Lung (tissue), 12 donors: ENCODE results near the gene RBM42. TPM values are rescaled to one million over a fixed set of nuclear protein-coding genes. Genes with fewer than 3 reads are reported as not detected.

Source experiments
- ATAC-seq: fragments of 200-7000 bp; cut with Tn5 transposase; one replicate; pipeline ENCODE4 v1.9.1; 2020; ENCODE audit warnings: moderate number of reproducible peaks; ENCODE audit not compliant: insufficient read depth, low FRiP score
- DNase-seq, 3 donors: peaks; one replicate each; pipeline ENCODE4 v3.0.0-alpha.2; 2013 to 2017
- H3K27ac ChIP-seq, 2 donors: one replicate each; pipeline ENCODE4 v1.5.1; 2013; ENCODE audit warnings: mild to moderate bottlenecking in 2 of 2, moderate library complexity in 2 of 2, control low read depth in 1 of 2, inconsistent platforms in 1 of 2, low read depth in 1 of 2, low read length in 1 of 2
- H3K27me3 ChIP-seq, 3 donors: one replicate each; pipeline ENCODE4 v1.5.1; 2013; ENCODE audit warnings: low read length in 2 of 3; ENCODE audit not compliant: control insufficient read depth in 3 of 3, insufficient read depth in 3 of 3
- H3K36me3 ChIP-seq, 4 donors: one replicate each; pipeline ENCODE4 v1.5.1; 2013; ENCODE audit warnings: low read length in 4 of 4, mild to moderate bottlenecking in 1 of 4, moderate library complexity in 1 of 4; ENCODE audit not compliant: control insufficient read depth in 4 of 4, insufficient read depth in 4 of 4
- H3K4me1 ChIP-seq, 5 donors: one replicate each; pipeline ENCODE4 v1.5.1; 2013; ENCODE audit warnings: low read length in 5 of 5, mild to moderate bottlenecking in 2 of 5, moderate library complexity in 1 of 5; ENCODE audit not compliant: control insufficient read depth in 5 of 5, insufficient read depth in 5 of 5
- H3K4me3 ChIP-seq: one replicate; pipeline ENCODE4 v1.5.1; 2013; ENCODE audit warnings: mild to moderate bottlenecking, control low read depth, moderate library complexity
- H3K9ac ChIP-seq, 2 donors: one replicate each; pipeline ENCODE4 v1.5.1; 2013; ENCODE audit warnings: low read length in 2 of 2, control low read depth in 1 of 2; ENCODE audit not compliant: insufficient read depth in 1 of 2
- H3K9me3 ChIP-seq, 4 donors: one replicate each; pipeline ENCODE4 v1.5.1; 2013; ENCODE audit warnings: low read length in 3 of 4, mild to moderate bottlenecking in 1 of 4, moderate library complexity in 1 of 4; ENCODE audit not compliant: control insufficient read depth in 4 of 4, insufficient read depth in 3 of 4
- CTCF ChIP-seq: IDR thresholded peaks from 2 replicates; pipeline ENCODE4 v1.5.1; 2012; ENCODE audit warnings: mild to moderate bottlenecking; ENCODE audit errors: control extremely low read depth, extremely low read depth
- WGBS, 2 donors: extraction: QIAGEN DNeasy Blood & Tissue Kit; methylation state at CpG; one replicate each; pipeline ENCODE4 v1.1.7; 2013; 5-methylcytosine and 5-hydroxymethylcytosine counted together
- polyA plus RNA-seq, 2 donors: library from polyadenylated mRNA; stranded (reverse); fragments of 200-250 nt; gene quantifications; one replicate each; pipeline ENCODE4 v1.2.1, GENCODE V29; 2013
- total RNA-seq, 2 donors: library from RNA; depleted of rRNA in 1 of 2; stranded (reverse); fragments of >200 nt in 1 of 2; gene quantifications; one replicate each; pipeline ENCODE4 v1.2.1, GENCODE V29; 2014 to 2021
- donor health status: control.
- donor health status: control.
- donor health status: Bipolar disorder and iron deficiency.
- donor health status: healthy.
- donor health status: DM: yes; HTN: yes; CAD: no.

The RBM42 gene
- total and polyA plus RNA-seq, 4 donors, result 28.4 to 84.0 (median 73.0) TPM

DNA sequence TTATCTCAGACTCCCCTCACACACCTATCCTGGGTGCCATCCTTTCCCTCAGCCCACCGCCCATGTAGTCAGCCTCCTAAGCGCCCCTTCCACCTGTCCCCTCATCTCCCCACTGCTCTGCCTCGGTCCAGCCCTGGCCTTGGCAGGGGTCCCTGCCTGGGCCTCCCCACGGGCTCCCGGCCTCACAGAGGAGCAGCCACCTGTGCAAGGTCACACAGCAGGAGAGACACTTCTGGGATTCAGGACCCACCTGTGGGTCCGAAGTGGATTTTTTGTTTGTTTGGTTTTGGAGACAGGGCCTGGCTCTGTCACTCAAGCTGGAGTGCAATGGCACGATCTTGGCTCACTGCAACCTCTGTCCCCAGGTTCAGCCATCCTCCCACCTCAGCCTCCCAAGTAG is 36.8 kb downstream of the RBM42 start:
- 82 to 83% methylated on average over 7 of the region's 7 CpGs for WGBS, 2 donors
- H3K4me1 ChIP-seq, result no peaks in the 10 kb centered on the region
- no peaks in the 10 kb centered on the region for H3K9me3 ChIP-seq
- H3K4me3 ChIP-seq, result no peak overlapping the region
- H3K27me3 ChIP-seq, result peaks cover 0 to 2% (median under 1%) of the 10 kb centered on the region in 3 donors
- DNase-seq (no peak), ATAC-seq (no peak)
- H3K9ac ChIP-seq, result no peak overlapping the region
- H3K27ac ChIP-seq, result no peak overlapping the region
- peaks cover 5 to 10% (median 7%) of the 10 kb centered on the region in 4 donors for H3K36me3 ChIP-seq
- TF ChIP-seq CTCF, result no peak

DNA sequence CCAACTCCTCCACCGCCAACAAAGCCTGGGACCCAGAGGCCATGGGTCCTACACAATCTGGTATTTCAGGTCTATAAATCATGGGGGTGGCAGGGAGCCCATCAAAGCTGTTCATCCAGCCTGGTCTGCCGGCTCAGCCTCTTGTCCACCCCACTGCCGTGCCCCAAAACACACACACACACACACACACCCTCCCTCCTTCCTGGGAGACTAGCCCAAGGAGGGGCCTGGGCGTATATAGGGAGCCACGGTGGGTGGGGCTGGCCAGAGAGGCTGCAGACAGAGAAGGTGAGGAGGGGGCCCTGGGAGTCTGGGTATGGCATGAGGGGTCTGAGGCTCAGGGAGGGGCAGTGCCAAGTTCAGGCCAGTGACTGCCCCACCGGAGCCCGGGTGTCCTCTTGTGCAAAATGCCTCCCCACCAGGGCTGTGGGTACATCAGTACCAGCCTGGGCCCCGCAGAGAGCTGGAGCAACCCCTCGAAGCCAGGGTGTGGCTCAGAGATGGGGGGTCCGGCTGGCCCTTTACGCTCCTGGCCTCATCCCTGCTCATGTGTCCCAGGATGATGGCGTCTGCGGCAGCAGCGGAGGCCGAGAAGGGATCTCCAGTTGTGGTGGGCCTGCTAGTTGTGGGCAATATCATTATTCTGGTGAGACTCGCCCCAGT is 37.5 kb downstream of the RBM42 start, which contains the start of gene UPK1A:
Gene UPK1A, plus strand, starts transcription at position 267 of the 663 bp plus-strand sequence. Its CDS starts 296 bp downstream, at position 563.
- Histone ChIP-seq H3K4me1 (no peaks in the 10 kb centered on the region), H3K9me3 (no peaks in the 10 kb centered on the region), H3K27ac (no peak within 1 kb of the TSS), H3K4me3 (no peak within 1 kb of the TSS), H3K27me3 (peaks cover 0 to 3% (median 2%) of the 10 kb centered on the region in 3 donors), H3K9ac (no peak within 1 kb of the TSS), H3K36me3 (peaks cover 2 to 7% (median 6%) of the 10 kb centered on the region in 4 donors)
- TF ChIP-seq CTCF, result no peak
- ATAC-seq, result no peak
- DNase-seq, result no peak
- 74 to 77% methylated on average over 16 of the region's 16 CpGs for WGBS, 2 donors

DNA sequence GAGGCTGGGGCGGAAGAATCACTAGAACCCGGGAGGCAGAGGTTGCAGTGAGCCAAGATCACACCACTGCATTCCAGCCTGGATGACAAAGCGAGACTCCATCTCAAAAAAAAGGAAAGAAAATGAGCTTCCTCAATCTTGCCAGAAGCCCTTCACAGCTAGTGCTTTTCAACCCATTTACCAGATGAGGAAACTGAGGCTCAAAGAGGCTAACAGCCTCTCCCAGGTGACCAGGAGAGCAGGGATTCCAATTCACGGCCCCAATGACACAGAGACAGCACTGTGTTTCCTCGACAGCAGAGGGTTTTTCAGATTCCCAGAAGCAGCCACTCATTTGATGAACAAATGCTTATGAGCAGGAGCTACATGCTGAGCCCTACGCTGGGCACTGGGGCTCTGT is 40.7 kb downstream of the RBM42 start:
- H3K9ac ChIP-seq, result no peak overlapping the region
- WGBS, 2 donors, result 72 to 81% methylated on average over 6 of the region's 6 CpGs
- H3K4me3 ChIP-seq, result no peak overlapping the region
- H3K27me3 ChIP-seq, result peaks cover 0 to 23% (median 8%) of the 10 kb centered on the region in 3 donors
- H3K27ac ChIP-seq, result no peak overlapping the region
- no peak for DNase-seq
- peaks cover 0 to 3% (median 0%) of the 10 kb centered on the region in 4 donors for H3K36me3 ChIP-seq
- no peak for TF ChIP-seq CTCF
- H3K4me1 ChIP-seq, result peaks cover 0 to 4% (median 0%) of the 10 kb centered on the region in 5 donors
- H3K9me3 ChIP-seq, result no peaks in the 10 kb centered on the region
- no peak for ATAC-seq

GRCh38 chr19:35669974-35670373 is 41.1 kb downstream of the RBM42 start:
- no peaks in the 10 kb centered on the region for H3K9me3 ChIP-seq
- H3K4me1 ChIP-seq, result peaks cover 0 to 4% (median 0%) of the 10 kb centered on the region in 5 donors
- ATAC-seq (no peak), DNase-seq (no peak)
- H3K4me3 ChIP-seq, result no peak overlapping the region
- no peak overlapping the region for H3K9ac ChIP-seq
- peaks cover 0 to 3% (median 0%) of the 10 kb centered on the region in 4 donors for H3K36me3 ChIP-seq
- no peak for TF ChIP-seq CTCF
- H3K27ac ChIP-seq, result no peak overlapping the region
- WGBS, 2 donors, result 62 to 68% methylated on average over 4 of the region's 4 CpGs
- H3K27me3 ChIP-seq, result peaks cover 0 to 24% (median 8%) of the 10 kb centered on the region in 3 donors
